ENCODE measurements around the gene HSD17B10.

DNA sequence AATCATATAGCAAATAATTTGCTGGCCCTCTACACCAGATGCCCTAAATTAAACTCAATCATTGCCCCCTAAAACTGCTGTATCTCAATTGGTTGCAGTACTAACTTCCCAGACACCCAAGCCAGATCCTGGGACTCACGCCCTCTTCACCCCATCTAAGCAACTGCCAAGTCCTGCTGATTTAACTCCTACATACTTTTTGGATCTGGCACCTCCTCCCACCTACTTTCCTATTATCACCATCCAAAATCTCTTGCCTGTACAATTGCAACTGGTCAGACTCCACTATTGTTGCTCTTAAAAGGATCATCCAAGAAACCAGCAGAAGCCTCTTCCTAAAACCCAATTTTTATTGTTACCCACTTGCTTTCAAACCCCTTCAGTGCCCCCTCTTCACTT, 4.7 kb upstream of the HSD17B10 start:
- TF ChIP-seq POLR2A (IDR thresholded peaks at IDR 0.05; ENCODE audit: low read length) (no peak), GATA1 (IDR thresholded peaks at IDR 0.05; ENCODE audit: low read depth, low read length) (no peak)

All from erythroblast (primary cell).